NCI-H2029 (cell line): Measurements from ENCODE around the gene CCHCR1.

Source experiments
- DNase-seq: peaks from one replicate; lab custom pipeline; 2025; lab: John Stamatoyannopoulos, UW

CCHCR1 gene

GRCh38 chr6:31098449-31098938, 59.1 kb downstream of the CCHCR1 start:
- DNase-seq = no peak

- no peak for DNase-seq
Observed at GRCh38 chr6:31096656-31097055, 60.9 kb downstream of the CCHCR1 start.

- no peak for DNase-seq
Observed at GRCh38 chr6:31096215-31096614, 61.4 kb downstream of the CCHCR1 start.

GRCh38 chr6:31094389-31094881, 63.2 kb downstream of the CCHCR1 start:
- peak; percentile 14 for DNase-seq

GRCh38 chr6:31092769-31093505, 64.7 kb downstream of the CCHCR1 start:
- no peak for DNase-seq
